ENCODE results near the gene PTPRN2.
A peak's percentile ranks its signal among the peaks of the same experiment; 100 is the strongest.
"Not testable (repeated sequence)": the region's sequence is repeated elsewhere in the genome, so short reads cannot be mapped to it uniquely, and the experiment has no call there.

Gene PTPRN2

GRCh38 chr7:157572622-157573021 lies 1015.0 kb downstream of the PTPRN2 start:
- DNase-seq (ENCODE audit: low read depth in 3 of 3): no peak

- no peak for DNase-seq (ENCODE audit: low read depth in 3 of 3)
These were observed 1017.0 kb downstream of the PTPRN2 start for GRCh38 chr7:157570531-157571200.

GRCh38 chr7:157569967-157570366 lies 1017.7 kb downstream of the PTPRN2 start:
- DNase-seq (ENCODE audit: low read depth in 3 of 3): no peak

- DNase-seq (ENCODE audit: low read depth in 3 of 3): peak in 2 of 3 donors; percentile 31 to 40
These were observed 1018.6 kb downstream of the PTPRN2 start for GRCh38 chr7:157568770-157569584.

GRCh38 chr7:157568106-157568769 lies 1019.4 kb downstream of the PTPRN2 start:
- DNase-seq (ENCODE audit: low read depth in 3 of 3): no peak

- no peak for DNase-seq (ENCODE audit: low read depth in 3 of 3)
These were observed 1020.0 kb downstream of the PTPRN2 start for GRCh38 chr7:157567666-157568065.

GRCh38 chr7:157566631-157567006 lies 1021.0 kb downstream of the PTPRN2 start:
- no peak for DNase-seq (ENCODE audit: low read depth in 3 of 3)

- no peak for DNase-seq (ENCODE audit: low read depth in 3 of 3)
These were observed 1021.5 kb downstream of the PTPRN2 start for GRCh38 chr7:157565981-157566630.

GRCh38 chr7:157565201-157565626 lies 1022.4 kb downstream of the PTPRN2 start:
- no peak for DNase-seq (ENCODE audit: low read depth in 3 of 3)

GRCh38 chr7:157564517-157565177 lies 1023.0 kb downstream of the PTPRN2 start:
- no peak for DNase-seq (ENCODE audit: low read depth in 3 of 3)

- not testable (repeated sequence) for DNase-seq (ENCODE audit: low read depth in 3 of 3)
These were observed 1024.0 kb downstream of the PTPRN2 start for GRCh38 chr7:157563467-157564135.

GRCh38 chr7:157562522-157563398 lies 1024.9 kb downstream of the PTPRN2 start:
- not testable (repeated sequence) for DNase-seq (ENCODE audit: low read depth in 3 of 3)

GRCh38 chr7:157561816-157562410 lies 1025.7 kb downstream of the PTPRN2 start:
- no peak for DNase-seq (ENCODE audit: low read depth in 3 of 3)

- DNase-seq (ENCODE audit: low read depth in 3 of 3): no peak
These were observed 1026.2 kb downstream of the PTPRN2 start for GRCh38 chr7:157561523-157561785.

- DNase-seq (ENCODE audit: low read depth in 3 of 3): no peak
These were observed 1026.7 kb downstream of the PTPRN2 start for GRCh38 chr7:157560710-157561522.

GRCh38 chr7:157560258-157560654 lies 1027.4 kb downstream of the PTPRN2 start:
- DNase-seq (ENCODE audit: low read depth in 3 of 3): no peak

GRCh38 chr7:157559596-157560257 lies 1027.9 kb downstream of the PTPRN2 start:
- DNase-seq (ENCODE audit: low read depth in 3 of 3): no peak

- DNase-seq (ENCODE audit: low read depth in 3 of 3): no peak
These were observed 1028.6 kb downstream of the PTPRN2 start for GRCh38 chr7:157558875-157559595.
